ENCODE data around the gene HLA-E.
A peak's percentile ranks its signal among the peaks of the same experiment; 100 is the strongest.
"Not testable (repeated sequence)": the region's sequence is repeated elsewhere in the genome, so short reads cannot be mapped to it uniquely, and the experiment has no call there.

Gene HLA-E

GRCh38 chr6:30489081-30490025 lies at the start of gene HLA-E:
Gene HLA-E (plus strand): TSS chr6:30489509. CDS start chr6:30489532, 23 bp downstream.
- peak; percentile 32 to 33 for DNase-seq

DNA sequence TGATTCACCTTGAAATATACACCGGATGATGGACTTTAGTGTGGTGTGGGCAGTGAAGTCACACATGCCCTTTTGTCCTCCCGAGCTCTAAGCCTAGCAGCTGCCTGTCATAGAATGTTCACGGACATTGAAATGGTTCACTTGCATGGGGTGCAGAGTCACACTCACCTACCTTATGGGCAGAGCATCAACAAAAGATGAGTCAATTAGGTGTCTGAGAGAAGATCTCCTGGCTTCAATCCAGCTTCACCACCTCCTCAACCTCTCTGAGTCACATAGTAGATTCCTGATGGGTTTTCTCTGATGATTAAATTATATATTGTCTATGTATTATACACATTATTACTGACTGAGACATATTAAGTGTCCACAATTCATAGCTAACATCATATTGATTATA lies 48.1 kb upstream of the HLA-E start:
- no peak for DNase-seq

DNA sequence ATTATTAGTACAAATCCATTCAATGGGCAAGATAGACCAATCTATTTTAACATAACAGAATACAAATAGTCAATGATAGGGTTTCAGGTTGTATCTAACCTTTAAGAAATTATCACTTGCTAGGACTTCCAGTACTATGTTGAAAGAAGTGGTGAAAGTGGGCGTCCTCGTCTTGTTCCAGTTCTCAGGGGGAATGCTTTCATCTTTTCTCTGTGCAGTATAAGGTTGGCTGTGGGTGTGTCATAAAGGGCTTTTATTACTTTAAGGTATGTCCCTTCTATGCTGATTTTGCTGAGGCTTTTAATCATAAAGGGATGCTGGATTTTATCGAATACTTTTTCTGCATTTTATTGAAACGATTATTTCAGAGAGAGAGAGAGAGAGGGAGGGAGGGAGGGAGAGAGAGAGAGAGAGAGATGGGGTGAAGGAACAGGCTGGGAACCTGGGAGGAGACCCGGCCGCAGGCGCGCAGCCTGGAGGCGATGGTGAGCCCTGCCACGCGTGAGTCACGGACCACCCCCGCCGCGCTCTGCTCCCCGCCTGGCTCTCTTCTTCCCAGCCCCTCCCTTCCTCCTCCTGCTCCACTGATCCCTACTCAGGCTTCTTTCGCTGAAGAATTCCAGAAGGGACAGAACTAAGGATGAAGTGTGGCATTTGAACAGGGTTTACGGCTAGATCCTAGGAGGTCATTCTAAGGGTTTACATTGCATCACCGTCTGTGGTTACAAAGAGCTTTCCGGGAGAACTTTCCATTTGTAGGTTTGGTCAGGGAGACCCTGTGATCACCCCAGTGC lies 45.5 kb upstream of the HLA-E start:
- DNase-seq, result no peak

- no peak for DNase-seq
Observed at GRCh38 chr6:30444451-30444742, 44.9 kb upstream of the HLA-E start.

- no peak for DNase-seq
Observed at GRCh38 chr6:30446259-30446658, 43.0 kb upstream of the HLA-E start.

DNA sequence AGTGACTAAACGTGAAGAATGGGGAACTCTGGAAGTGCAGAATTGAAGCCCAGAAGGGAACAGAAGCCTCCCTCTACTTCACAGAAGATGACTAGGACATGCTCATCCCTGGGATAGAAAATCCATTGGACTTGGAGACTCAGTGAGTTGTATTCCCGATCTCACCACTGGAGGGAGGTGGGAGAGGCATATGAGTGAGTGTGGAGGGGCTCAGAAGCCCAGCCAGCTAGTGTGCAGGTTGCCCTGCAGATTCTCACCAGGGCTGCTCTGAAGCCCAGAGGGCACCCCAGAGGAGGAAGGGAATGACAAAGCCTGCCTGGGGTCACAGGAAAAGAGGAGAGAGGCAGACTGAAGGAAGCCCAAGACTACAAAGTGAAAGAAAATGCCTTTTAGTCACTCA lies 42.1 kb upstream of the HLA-E start:
- DNase-seq, result no peak

DNA sequence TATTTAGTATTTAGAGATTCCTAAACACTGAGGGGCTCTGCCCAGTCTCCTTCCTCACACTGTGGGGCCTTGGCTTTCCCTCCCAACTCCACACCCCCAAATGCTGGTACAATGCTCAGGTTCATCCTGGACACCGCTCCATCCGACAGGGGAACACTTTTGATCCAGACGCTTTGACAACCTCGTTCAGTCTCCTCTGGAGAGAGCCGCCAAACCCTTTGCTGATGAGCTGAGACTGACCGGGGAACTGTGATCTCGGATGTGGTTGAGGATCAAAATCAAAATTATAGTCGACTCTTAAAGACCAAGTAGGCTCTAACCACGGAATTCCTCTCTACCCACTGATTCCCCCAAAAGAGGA lies 38.8 kb upstream of the HLA-E start:
- DNase-seq, result no peak

- no peak for DNase-seq
Observed at GRCh38 chr6:30450909-30451841, 38.1 kb upstream of the HLA-E start.

- DNase-seq, result no peak
Observed at GRCh38 chr6:30452736-30453507, 36.4 kb upstream of the HLA-E start.

DNA sequence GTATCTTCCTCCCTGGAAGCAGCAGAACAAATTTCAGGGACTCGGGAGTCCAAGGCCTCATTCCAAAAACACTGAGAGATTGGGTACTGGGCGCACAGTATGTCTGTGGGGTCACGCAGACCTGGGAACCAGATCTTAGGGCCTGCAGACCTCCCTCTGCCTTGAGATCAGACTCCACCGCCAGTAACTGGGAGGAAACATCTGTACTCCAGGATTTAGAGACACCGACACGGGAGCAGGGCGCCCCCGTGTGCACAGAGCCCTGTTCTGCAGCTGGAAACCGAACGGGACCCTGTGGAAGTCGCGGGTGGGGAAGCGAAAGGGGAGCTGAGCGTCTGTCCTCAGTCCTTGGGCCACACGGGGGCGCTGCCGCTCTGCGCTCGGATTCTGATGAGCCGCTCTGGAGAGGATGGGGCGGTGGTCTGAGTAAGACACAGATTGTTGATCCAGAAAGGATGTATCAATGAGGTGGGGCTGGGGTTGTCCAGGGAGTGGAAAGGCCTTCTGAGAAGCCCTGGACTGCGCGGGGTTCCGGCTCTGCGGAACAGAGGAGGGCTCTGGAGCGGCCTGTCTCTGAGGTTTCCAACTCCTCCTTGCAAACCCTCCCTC lies 35.7 kb upstream of the HLA-E start:
- DNase-seq, result peak; percentile 13 to 48

- no peak for DNase-seq
Observed at GRCh38 chr6:30459145-30459544, 30.2 kb upstream of the HLA-E start.

DNA sequence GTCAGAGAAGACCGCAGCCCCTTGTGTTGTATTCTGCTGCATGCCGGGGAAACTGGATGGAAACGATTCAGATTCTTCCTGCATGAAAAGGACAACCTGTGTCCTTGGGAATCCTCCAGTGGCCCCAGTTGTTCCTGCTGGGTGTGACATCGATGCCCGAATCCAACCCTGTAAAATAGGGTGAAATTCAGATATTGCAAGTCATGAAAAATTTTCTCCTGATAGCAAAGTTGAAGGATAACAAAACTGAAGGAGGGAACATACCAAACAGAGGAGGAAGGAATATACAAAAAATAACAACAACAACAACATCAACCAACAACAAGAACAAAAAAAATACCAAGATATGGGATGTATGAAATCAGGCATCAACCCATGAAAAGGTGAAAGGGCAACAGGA lies 28.3 kb upstream of the HLA-E start:
- DNase-seq, result no peak

DNA sequence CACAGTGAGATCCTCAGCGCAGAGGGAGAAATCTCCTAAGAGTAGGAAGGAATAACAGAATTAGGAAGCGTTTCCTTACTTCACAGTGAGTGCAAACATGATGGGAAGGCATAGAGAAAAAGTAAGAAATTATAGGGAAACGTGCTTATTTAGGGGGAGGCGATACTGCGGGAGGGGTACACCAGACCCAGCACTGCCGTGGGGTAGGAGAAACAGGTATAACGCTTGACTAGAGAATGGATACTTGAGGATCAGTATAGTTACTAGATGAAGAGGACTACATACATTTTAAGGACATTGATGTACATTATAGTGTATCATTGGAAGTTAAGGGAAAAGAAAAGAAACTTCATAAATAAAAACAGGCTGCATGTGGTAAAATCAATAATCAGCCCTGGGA lies 26.8 kb upstream of the HLA-E start:
- DNase-seq, result no peak

GRCh38 chr6:30463242-30463641 lies 26.1 kb upstream of the HLA-E start:
- DNase-seq, result no peak

DNA sequence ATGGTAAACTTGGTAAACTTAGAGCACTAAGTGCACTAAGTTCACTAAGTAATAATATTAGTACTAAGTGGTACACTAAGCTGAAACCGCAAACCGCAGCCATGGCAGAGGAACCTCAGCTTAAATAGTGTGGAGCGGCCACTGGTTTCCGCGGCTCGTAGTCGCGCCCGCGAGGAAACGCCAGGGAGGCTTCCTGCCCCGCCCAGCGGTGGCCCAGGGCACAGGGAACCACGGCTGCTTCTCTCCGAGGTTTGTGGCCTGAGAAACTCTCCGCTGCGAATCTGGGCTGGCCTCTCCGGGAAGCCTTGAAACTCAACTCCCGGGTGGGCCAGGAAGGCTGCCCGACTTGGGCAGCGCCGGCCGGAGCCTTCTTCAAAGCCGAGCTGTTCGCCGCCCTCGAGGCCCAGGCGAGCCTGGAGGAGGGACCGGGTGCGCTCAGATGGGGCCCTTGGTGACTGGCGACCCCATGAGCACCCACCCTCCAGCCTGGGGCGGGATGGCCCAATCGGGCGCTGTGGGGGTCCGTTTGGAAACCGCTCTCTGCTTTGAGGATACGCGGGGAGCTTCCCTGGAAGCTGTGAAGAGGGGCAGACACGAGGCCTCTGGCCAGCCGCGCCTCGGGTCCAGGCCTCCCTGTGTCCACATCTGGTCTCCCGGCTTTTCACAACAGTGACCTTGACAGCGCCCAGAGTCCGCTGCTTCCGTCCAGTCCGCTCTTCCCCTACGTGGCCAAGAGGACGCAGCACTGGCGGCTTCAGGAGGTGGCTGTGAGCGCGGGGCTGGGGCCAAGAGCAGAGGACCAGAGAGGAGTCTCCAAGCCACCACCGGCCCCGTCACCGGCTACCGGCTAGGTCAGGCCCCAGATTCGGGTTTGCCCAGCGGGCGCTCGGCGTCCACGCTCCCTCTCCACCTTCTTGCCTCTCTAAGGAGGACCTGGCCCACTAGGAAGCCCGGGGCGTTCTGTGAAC lies 25.4 kb upstream of the HLA-E start:
- DNase-seq, result no peak

DNA sequence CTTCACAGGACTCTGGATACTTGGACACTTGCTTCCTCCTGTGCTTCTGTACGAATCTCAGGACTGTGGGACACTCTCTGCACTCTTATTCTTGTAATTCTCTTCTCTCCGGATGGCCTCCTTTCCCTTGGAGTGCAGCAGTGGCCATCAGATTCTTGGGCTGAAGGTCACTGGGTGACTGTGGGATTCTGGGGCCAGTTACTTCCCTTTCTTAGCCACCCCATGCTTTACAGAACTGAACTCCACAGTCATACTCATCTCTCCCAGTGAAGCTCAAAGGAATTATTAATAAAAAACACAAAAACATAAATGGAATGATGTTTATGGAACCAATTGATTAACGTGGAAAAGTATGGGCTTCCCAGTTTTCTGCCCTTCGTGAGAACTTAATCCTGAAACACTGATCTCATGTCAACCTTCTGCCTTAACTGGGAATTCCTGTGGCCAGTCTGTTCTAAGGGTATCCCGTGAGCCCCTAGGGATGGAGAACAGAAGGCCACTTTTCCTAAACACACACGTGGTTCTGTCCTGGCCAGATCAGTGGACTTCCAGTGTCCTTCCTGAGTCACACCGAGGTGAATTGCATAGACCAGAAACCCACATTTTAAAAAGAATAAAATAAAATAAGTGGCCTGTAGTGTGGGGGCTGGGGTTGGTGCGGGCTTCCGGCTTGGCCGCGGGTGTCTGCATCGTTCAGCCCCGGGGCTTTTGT lies 23.6 kb upstream of the HLA-E start:
- no peak for DNase-seq

GRCh38 chr6:30470968-30471367 lies 18.3 kb upstream of the HLA-E start:
- DNase-seq, result no peak

- not testable (repeated sequence) for DNase-seq
Observed at GRCh38 chr6:30475116-30475515, 14.2 kb upstream of the HLA-E start.

DNA sequence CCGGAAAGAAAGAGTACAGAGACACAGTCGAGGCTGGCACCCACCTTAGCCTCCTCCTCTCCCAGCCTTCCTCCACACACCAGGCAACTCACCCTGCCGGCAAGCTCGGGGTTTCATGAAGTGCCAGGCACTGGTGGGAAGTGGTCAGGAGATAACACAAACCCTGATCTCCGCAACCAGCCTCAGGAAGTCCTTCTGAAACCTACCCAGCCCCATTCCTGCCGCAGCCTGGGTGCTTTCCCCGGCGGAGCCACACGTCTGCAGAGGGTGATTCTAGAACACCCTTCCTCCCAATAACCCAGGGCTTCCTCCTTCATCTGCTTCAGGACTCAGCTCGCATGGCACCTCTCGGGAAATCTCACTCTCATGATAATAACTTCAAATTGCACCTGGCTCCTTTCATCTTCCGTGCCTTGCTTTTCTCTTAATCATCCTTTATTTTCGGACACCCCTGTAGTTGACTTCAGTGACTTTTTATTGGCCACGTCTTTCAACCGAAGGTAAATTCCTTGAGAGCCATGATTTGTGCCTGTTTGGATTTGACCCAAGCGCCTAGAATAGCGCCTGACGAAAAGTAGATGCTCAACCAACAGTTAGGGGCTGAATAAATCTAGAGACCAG lies 8.7 kb upstream of the HLA-E start:
- no peak for DNase-seq
